OCI-LY1 (cell line): ENCODE measurements around the gene SLC8A1.

Source experiments
- H2AFZ ChIP-seq: fragments of 200-600 bp; sonication (generic), shearing (Covaris generic); 2 replicates; pipeline ENCODE4 v1.6.0; 2014; ENCODE audit warnings: antibody characterized with exemption, mild to moderate bottlenecking, low read length
- H3F3A ChIP-seq: fragments of 200-600 bp; sonication (generic), shearing (Covaris generic); 2 replicates; pipeline ENCODE4 v1.6.0; 2014; ENCODE audit warnings: mild to moderate bottlenecking, antibody characterized with exemption, low read length, moderate library complexity; ENCODE audit not compliant: insufficient read depth
- H3K27ac ChIP-seq: fragments of 200-600 bp; sonication (generic); 2 replicates; pipeline ENCODE4 v1.5.1; 2014; ENCODE audit warnings: low read length, mixed run types, mild to moderate bottlenecking, low read depth; ENCODE audit not compliant: poor library complexity, severe bottlenecking
- H3K27me3 ChIP-seq: fragments of 200-600 bp; sonication (generic); 2 replicates; pipeline ENCODE4 v1.6.0; 2014; ENCODE audit warnings: antibody characterized with exemption, mild to moderate bottlenecking, low read length, moderate library complexity; ENCODE audit not compliant: insufficient read depth
- H3K36me3 ChIP-seq: fragments of 200-600 bp; sonication (generic); 2 replicates; pipeline ENCODE4 v1.6.1; 2014; ENCODE audit warnings: mild to moderate bottlenecking, antibody characterized with exemption, low read length, moderate library complexity, mixed read lengths; ENCODE audit not compliant: insufficient read depth
- H3K4me1 ChIP-seq: fragments of 200-600 bp; sonication (generic); 2 replicates; pipeline ENCODE4 v1.5.1; 2014; ENCODE audit warnings: mild to moderate bottlenecking, low read length, moderate library complexity; ENCODE audit not compliant: insufficient read depth, severe bottlenecking
- H3K4me2 ChIP-seq: fragments of 200-600 bp; sonication (generic), shearing (Covaris generic); 2 replicates; pipeline ENCODE4 v1.6.1; 2014; ENCODE audit warnings: low read length
- H3K4me3 ChIP-seq: fragments of 200-600 bp; sonication (generic); 2 replicates; pipeline ENCODE4 v1.5.1; 2014; ENCODE audit warnings: low read length, low read depth, mild to moderate bottlenecking, mixed read lengths; ENCODE audit not compliant: poor library complexity, severe bottlenecking
- H3K79me2 ChIP-seq: fragments of 200-600 bp; shearing (Covaris generic); 2 replicates; pipeline ENCODE4 v1.6.1; 2016; ENCODE audit warnings: mixed run types, low read length, mixed read lengths; ENCODE audit not compliant: insufficient read depth
- H3K9ac ChIP-seq: fragments of 200-600 bp; sonication (generic), shearing (Covaris generic); 2 replicates; pipeline ENCODE4 v1.6.1; 2014; ENCODE audit warnings: mild to moderate bottlenecking, low read length, mixed read lengths
- H3K9me2 ChIP-seq: fragments of 200-600 bp; sonication (generic), shearing (Covaris generic); 2 replicates; pipeline ENCODE4 v1.6.1; 2014; ENCODE audit warnings: low read depth, mild to moderate bottlenecking, low read length, mixed read lengths
- H3K9me3 ChIP-seq: fragments of 200-600 bp; shearing (Covaris generic); 2 replicates; pipeline ENCODE4 v1.6.1; 2014; ENCODE audit warnings: low read length, mixed read lengths
- H4K20me1 ChIP-seq: fragments of 200-600 bp; sonication (generic), shearing (Covaris generic); 2 replicates; pipeline ENCODE4 v1.6.0; 2016; ENCODE audit warnings: mild to moderate bottlenecking, low read length; ENCODE audit not compliant: insufficient read depth
- EZH2 ChIP-seq: fragments of 200-600 bp; sonication (generic), shearing (Covaris generic); IDR thresholded peaks from 2 replicates; pipeline ENCODE4 v1.8.0; 2017; ENCODE audit warnings: borderline replicate concordance, mixed run types, mild to moderate bottlenecking, antibody characterized with exemption, low read length, moderate library complexity, mixed read lengths
- TF ChIP-seq, protein P1 (sequence below): fragments of 200-600 bp; sonication (generic), shearing (Covaris generic); IDR thresholded peaks from 2 replicates; pipeline ENCODE4 v1.5.1; 2017; ENCODE audit warnings: mild to moderate bottlenecking, antibody characterized with exemption, low read length, moderate library complexity, mixed read lengths

The SLC8A1 gene

DNA sequence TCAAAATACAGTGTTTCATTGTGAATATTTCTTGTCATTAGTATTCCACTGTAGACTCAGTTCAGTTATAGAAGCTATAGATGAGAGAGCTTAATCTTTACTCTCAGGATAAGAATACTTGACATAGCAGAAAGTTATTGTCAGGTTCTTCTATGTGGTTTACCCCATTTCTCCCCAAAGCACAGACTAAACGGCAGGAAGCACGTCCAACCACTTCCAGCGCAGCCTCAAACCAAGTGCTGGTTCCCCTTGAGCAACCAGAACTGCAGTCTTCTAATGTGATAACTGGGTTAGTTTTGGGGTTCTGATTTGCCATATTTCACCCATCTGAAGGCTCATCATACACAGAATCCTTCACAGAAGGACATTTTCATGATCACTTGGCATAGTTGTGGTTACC, 324.7 kb downstream of the SLC8A1 start:
- H3K9ac ChIP-seq: no peak overlapping the region
- no peaks in the 10 kb centered on the region for H3K4me1 ChIP-seq

DNA sequence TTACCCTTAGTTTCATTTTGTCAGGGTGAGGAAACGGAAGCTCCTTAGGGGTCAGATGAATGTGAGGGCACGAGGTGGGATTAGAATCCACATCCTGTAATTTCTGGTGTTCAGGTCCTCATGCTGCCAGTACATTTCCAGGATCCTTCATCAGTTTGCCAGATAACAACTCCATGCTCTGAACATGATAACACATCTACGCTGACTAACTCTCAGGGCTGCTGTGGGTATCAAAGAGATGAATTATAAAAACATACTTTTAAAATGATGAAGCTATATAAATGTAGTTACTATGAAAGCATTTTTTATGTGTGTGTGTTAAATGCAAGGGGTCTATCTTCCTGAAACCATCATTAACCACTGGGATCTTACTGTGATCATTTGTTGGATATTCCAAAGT, 325.9 kb downstream of the SLC8A1 start:
- Histone ChIP-seq H2AFZ (no peak overlapping the region), H3K79me2 (no peaks in the 10 kb centered on the region), H3K36me3 (no peaks in the 10 kb centered on the region), H3K9ac (no peak overlapping the region), H3K27ac (no peak overlapping the region), H3F3A (no peaks in the 10 kb centered on the region), H3K4me2 (no peak overlapping the region), H3K4me1 (no peaks in the 10 kb centered on the region), H3K4me3 (no peak overlapping the region), H4K20me1 (no peaks in the 10 kb centered on the region), H3K9me3 (no peaks in the 10 kb centered on the region), H3K9me2 (no peaks in the 10 kb centered on the region), H3K27me3 (no peaks in the 10 kb centered on the region)
- TF ChIP-seq, protein P1, sequence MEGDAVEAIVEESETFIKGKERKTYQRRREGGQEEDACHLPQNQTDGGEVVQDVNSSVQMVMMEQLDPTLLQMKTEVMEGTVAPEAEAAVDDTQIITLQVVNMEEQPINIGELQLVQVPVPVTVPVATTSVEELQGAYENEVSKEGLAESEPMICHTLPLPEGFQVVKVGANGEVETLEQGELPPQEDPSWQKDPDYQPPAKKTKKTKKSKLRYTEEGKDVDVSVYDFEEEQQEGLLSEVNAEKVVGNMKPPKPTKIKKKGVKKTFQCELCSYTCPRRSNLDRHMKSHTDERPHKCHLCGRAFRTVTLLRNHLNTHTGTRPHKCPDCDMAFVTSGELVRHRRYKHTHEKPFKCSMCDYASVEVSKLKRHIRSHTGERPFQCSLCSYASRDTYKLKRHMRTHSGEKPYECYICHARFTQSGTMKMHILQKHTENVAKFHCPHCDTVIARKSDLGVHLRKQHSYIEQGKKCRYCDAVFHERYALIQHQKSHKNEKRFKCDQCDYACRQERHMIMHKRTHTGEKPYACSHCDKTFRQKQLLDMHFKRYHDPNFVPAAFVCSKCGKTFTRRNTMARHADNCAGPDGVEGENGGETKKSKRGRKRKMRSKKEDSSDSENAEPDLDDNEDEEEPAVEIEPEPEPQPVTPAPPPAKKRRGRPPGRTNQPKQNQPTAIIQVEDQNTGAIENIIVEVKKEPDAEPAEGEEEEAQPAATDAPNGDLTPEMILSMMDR: no peak
- TF ChIP-seq EZH2: no peak

More for the DNA sequence above, 324.7 kb downstream of the SLC8A1 start:
- TF ChIP-seq, protein P1: no peak
- no peak for TF ChIP-seq EZH2
- no peaks in the 10 kb centered on the region for H4K20me1 ChIP-seq
- no peak overlapping the region for H3K27ac ChIP-seq
- no peak overlapping the region for H3K4me2 ChIP-seq
- no peaks in the 10 kb centered on the region for H3K9me2 ChIP-seq
- H3K36me3 ChIP-seq: no peaks in the 10 kb centered on the region
- no peaks in the 10 kb centered on the region for H3F3A ChIP-seq
- no peaks in the 10 kb centered on the region for H3K79me2 ChIP-seq
- no peaks in the 10 kb centered on the region for H3K27me3 ChIP-seq
- no peak overlapping the region for H3K4me3 ChIP-seq
- H3K9me3 ChIP-seq: no peaks in the 10 kb centered on the region
- H2AFZ ChIP-seq: no peak overlapping the region

DNA sequence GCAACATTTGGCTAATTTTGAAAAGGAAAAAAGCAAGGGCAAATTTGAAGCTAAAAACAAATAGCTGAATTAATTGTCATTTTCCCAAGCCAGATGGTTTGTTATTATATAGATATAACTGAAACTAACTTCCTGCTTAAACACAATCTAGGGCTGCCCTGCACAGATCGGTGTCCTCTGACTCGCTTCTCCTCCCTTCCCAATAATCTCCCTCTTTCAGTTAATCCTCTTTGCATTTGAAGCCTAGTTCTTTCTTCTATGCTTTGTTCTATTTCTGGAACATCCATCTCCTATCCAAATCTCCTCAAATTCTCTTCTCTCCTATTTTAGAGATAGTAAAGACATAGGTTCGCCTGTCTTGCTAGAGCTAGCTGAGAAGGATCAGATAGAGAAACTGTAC, 328.1 kb downstream of the SLC8A1 start:
- no peaks in the 10 kb centered on the region for H3K4me1 ChIP-seq
- TF ChIP-seq EZH2: no peak
- TF ChIP-seq, protein P1: no peak
- H3K27me3 ChIP-seq: no peaks in the 10 kb centered on the region
- no peaks in the 10 kb centered on the region for H4K20me1 ChIP-seq
- no peaks in the 10 kb centered on the region for H3K9me2 ChIP-seq
- no peak overlapping the region for H3K27ac ChIP-seq
- no peaks in the 10 kb centered on the region for H3K9me3 ChIP-seq
- no peak overlapping the region for H3K4me2 ChIP-seq
- H3K9ac ChIP-seq: no peak overlapping the region
- H3K36me3 ChIP-seq: no peaks in the 10 kb centered on the region
- no peaks in the 10 kb centered on the region for H3F3A ChIP-seq
- H3K79me2 ChIP-seq: no peaks in the 10 kb centered on the region
- no peak overlapping the region for H3K4me3 ChIP-seq
- no peak overlapping the region for H2AFZ ChIP-seq
